ENCODE measurements around the gene FOLR3. TPM values are rescaled to one million over a fixed set of nuclear protein-coding genes. Genes with fewer than 3 reads are reported as not detected.

FOLR3 gene
- total RNA-seq, 1 donor from 2014 or later: 0.52 TPM

DNA sequence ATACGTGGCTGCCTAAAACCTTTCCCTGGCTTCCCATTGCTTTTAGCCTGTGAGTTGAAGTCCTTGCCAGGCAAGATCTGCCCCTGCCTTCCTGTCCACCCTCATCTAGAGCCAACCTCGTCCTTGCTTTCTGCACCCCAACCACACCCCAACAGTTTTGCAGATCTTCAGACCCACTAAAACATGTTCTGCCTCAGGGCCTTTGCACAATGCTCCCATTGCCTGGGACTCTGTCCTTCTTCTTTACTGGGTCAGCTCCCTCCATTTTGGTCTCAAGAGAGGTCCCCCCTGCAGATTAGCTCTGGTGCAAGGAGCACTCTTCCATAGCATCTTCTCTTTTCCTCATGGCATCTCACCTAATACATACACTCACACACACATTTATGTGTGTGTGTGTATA, 14.6 kb upstream of the FOLR3 start:
- H3K9ac ChIP-seq (ENCODE audit: low read depth in 1 of 3, low read length in 3 of 3): no peak overlapping the region
- H3K4me1 ChIP-seq (ENCODE audit: control insufficient read depth in 3 of 3, insufficient read depth in 3 of 3, low read length in 3 of 3): no peaks in the 10 kb centered on the region
- no peaks in the 10 kb centered on the region for H3K9me3 ChIP-seq (ENCODE audit: control insufficient read depth in 3 of 3, low read length in 3 of 3)
- no peak overlapping the region for H3K4me3 ChIP-seq (ENCODE audit: low read length in 3 of 3)
- H3K27me3 ChIP-seq (ENCODE audit: control insufficient read depth in 3 of 3, insufficient read depth in 3 of 3, low read length in 3 of 3): peaks cover 0 to 6% (median 0%) of the 10 kb centered on the region in 3 donors
- H3K36me3 ChIP-seq (ENCODE audit: control insufficient read depth in 3 of 3, insufficient read depth in 3 of 3, low read length in 3 of 3): no peaks in the 10 kb centered on the region
- H3K27ac ChIP-seq (ENCODE audit: low read depth, low read length): no peak overlapping the region

DNA sequence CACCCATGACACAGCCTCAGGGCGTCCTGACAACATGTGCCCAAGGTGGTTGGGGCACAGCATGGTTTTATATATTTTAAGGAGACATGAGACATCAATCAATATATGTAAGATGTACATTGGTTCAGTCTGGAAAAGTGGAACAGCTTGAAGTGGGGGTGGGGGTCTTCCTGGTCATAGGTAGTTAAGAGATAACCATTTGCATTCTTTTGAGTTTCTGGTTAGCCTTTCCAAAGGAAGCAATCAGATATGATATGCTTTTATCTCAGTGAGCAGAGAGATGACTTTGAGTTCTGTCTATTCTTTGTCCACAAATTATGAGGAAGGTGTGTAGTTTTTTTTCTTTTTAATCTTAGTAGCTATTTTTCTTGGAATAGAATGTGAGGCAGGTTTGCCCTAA, 12.9 kb upstream of the FOLR3 start:
- Histone ChIP-seq H3K27ac (ENCODE audit: low read depth, low read length) (no peak overlapping the region), H3K4me3 (ENCODE audit: low read length in 3 of 3) (no peak overlapping the region), H3K36me3 (ENCODE audit: control insufficient read depth in 3 of 3, insufficient read depth in 3 of 3, low read length in 3 of 3) (no peaks in the 10 kb centered on the region), H3K4me1 (ENCODE audit: control insufficient read depth in 3 of 3, insufficient read depth in 3 of 3, low read length in 3 of 3) (no peaks in the 10 kb centered on the region), H3K9ac (ENCODE audit: low read depth in 1 of 3, low read length in 3 of 3) (no peak overlapping the region), H3K9me3 (ENCODE audit: control insufficient read depth in 3 of 3, low read length in 3 of 3) (no peaks in the 10 kb centered on the region), H3K27me3 (ENCODE audit: control insufficient read depth in 3 of 3, insufficient read depth in 3 of 3, low read length in 3 of 3) (peaks cover 0 to 3% (median 0%) of the 10 kb centered on the region in 3 donors)

DNA sequence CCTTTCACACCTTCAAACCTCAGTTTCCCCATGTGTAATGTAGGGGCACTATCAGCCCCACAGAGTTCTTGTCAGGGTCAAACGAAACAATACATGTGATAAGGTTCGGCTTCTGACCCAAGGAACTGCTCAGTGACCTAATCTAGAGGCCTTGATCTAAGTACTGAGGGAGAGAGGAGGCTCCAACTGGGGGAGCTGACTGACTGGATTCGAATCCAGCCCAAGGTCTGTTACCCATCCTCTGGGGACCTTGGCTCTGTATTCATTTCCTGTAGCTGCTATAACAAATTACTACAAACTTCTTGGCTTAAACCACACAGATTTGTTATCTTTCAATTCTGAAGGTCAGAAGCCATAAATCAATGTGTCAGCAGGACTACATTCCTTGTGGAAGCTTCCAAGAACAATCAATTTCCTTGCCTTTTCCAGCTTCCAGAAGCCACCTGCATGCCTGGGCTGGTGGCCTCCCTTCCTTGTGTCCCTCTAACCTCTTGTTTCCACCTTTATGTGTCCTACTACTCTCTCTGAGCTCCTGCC, 12.3 kb upstream of the FOLR3 start:
- no peak overlapping the region for H3K27ac ChIP-seq (ENCODE audit: low read depth, low read length)
- H3K9ac ChIP-seq (ENCODE audit: low read depth in 1 of 3, low read length in 3 of 3): no peak overlapping the region
- no peaks in the 10 kb centered on the region for H3K4me1 ChIP-seq (ENCODE audit: control insufficient read depth in 3 of 3, insufficient read depth in 3 of 3, low read length in 3 of 3)
- no peak overlapping the region for H3K4me3 ChIP-seq (ENCODE audit: low read length in 3 of 3)
- H3K36me3 ChIP-seq (ENCODE audit: control insufficient read depth in 3 of 3, insufficient read depth in 3 of 3, low read length in 3 of 3): no peaks in the 10 kb centered on the region
- peaks cover 0 to 3% (median 0%) of the 10 kb centered on the region in 3 donors for H3K27me3 ChIP-seq (ENCODE audit: control insufficient read depth in 3 of 3, insufficient read depth in 3 of 3, low read length in 3 of 3)
- no peaks in the 10 kb centered on the region for H3K9me3 ChIP-seq (ENCODE audit: control insufficient read depth in 3 of 3, low read length in 3 of 3)

DNA sequence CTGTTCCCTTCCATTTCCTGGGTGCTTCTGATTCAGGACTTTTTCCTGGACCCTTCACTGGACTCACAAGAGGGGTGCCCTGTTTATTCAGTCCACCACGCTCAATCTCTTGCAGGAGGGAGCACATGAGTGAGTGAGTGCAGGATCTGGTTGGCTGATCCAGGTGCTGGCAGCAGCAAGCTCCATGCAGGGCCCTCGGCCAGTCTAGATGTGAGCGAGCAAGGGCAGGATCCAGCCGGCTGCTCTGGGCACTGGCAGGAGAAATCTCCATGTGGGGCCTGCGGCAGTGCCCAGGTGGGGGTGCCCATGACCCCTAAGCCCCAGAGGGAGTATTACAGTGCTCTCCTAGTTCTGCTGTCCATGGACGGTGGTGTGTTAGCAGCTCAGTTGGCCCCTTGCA, 11.5 kb upstream of the FOLR3 start:
- H3K4me3 ChIP-seq (ENCODE audit: low read length in 3 of 3): no peak overlapping the region
- no peaks in the 10 kb centered on the region for H3K36me3 ChIP-seq (ENCODE audit: control insufficient read depth in 3 of 3, insufficient read depth in 3 of 3, low read length in 3 of 3)
- H3K9me3 ChIP-seq (ENCODE audit: control insufficient read depth in 3 of 3, low read length in 3 of 3): no peaks in the 10 kb centered on the region
- peaks cover 0 to 3% (median 0%) of the 10 kb centered on the region in 3 donors for H3K27me3 ChIP-seq (ENCODE audit: control insufficient read depth in 3 of 3, insufficient read depth in 3 of 3, low read length in 3 of 3)
- no peak overlapping the region for H3K27ac ChIP-seq (ENCODE audit: low read depth, low read length)
- H3K4me1 ChIP-seq (ENCODE audit: control insufficient read depth in 3 of 3, insufficient read depth in 3 of 3, low read length in 3 of 3): no peaks in the 10 kb centered on the region
- H3K9ac ChIP-seq (ENCODE audit: low read depth in 1 of 3, low read length in 3 of 3): no peak overlapping the region

DNA sequence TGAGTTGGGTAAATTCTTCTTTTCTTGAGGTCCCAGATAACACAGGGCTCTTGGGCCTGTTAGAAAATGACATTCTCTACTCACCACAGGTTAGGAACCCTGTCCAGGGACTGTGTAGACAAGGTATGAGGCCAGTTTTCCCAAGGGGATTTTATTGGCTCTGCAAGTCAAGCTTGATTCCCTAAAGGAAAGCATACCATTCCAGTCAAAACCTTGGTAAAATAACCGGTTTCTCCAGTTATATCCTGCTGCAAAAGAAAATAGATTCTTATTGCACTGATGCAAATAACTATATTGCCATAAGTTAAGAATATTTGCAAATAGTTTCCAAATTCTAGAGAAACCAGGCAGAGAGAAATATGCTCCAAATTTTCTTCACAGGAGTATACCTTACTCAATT, 9.6 kb upstream of the FOLR3 start:
- no peaks in the 10 kb centered on the region for H3K36me3 ChIP-seq (ENCODE audit: control insufficient read depth in 3 of 3, insufficient read depth in 3 of 3, low read length in 3 of 3)
- H3K9me3 ChIP-seq (ENCODE audit: control insufficient read depth in 3 of 3, low read length in 3 of 3): no peaks in the 10 kb centered on the region
- no peak overlapping the region for H3K4me3 ChIP-seq (ENCODE audit: low read length in 3 of 3)
- H3K9ac ChIP-seq (ENCODE audit: low read depth in 1 of 3, low read length in 3 of 3): no peak overlapping the region
- H3K27ac ChIP-seq (ENCODE audit: low read depth, low read length): no peak overlapping the region
- H3K27me3 ChIP-seq (ENCODE audit: control insufficient read depth in 3 of 3, insufficient read depth in 3 of 3, low read length in 3 of 3): no peaks in the 10 kb centered on the region
- H3K4me1 ChIP-seq (ENCODE audit: control insufficient read depth in 3 of 3, insufficient read depth in 3 of 3, low read length in 3 of 3): no peaks in the 10 kb centered on the region

DNA sequence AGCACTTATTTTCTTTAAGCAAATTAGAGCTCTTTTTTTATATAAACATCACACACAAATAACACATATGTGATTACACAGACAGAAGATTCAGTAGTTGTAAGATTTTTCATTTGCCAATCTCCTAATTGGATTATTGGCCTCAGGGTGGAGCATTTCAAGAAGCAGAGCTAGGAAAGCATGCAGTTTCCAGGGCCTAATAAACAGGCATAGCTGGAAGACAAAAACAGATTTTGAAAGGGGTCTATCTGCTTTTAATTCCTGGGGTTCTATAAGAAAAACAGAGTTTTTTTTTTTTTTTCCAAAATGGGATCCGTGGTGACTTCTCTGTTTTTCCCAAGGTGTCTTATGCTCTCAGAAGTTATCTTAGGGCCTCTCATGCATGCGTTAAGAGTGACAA, 7.6 kb upstream of the FOLR3 start:
- no peak overlapping the region for H3K4me3 ChIP-seq (ENCODE audit: low read length in 3 of 3)
- H3K9ac ChIP-seq (ENCODE audit: low read depth in 1 of 3, low read length in 3 of 3): no peak overlapping the region
- H3K27ac ChIP-seq (ENCODE audit: low read depth, low read length): no peak overlapping the region
- H3K27me3 ChIP-seq (ENCODE audit: control insufficient read depth in 3 of 3, insufficient read depth in 3 of 3, low read length in 3 of 3): no peaks in the 10 kb centered on the region
- no peaks in the 10 kb centered on the region for H3K36me3 ChIP-seq (ENCODE audit: control insufficient read depth in 3 of 3, insufficient read depth in 3 of 3, low read length in 3 of 3)
- H3K9me3 ChIP-seq (ENCODE audit: control insufficient read depth in 3 of 3, low read length in 3 of 3): no peaks in the 10 kb centered on the region
- no peaks in the 10 kb centered on the region for H3K4me1 ChIP-seq (ENCODE audit: control insufficient read depth in 3 of 3, insufficient read depth in 3 of 3, low read length in 3 of 3)

DNA sequence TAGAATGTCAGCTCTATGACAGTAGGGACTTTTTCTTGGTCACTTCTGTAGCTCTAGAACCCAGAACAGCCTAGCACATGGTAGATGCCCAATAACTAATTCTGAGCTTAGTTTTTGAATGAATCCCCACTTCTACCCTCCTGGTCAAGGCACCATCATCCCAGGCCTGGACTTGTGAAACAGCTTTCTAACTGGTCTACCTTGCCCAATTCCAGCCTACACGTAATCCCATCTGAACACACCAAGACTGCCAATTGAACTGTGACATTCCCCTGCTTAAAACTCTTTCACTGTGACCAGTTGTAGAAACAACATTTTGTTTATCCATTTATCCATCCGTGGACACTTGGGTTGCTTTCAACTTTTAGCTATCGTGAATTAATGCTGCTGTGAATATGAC, 6.1 kb upstream of the FOLR3 start:
- no peaks in the 10 kb centered on the region for H3K4me1 ChIP-seq (ENCODE audit: control insufficient read depth in 3 of 3, insufficient read depth in 3 of 3, low read length in 3 of 3)
- no peak overlapping the region for H3K27ac ChIP-seq (ENCODE audit: low read depth, low read length)
- H3K27me3 ChIP-seq (ENCODE audit: control insufficient read depth in 3 of 3, insufficient read depth in 3 of 3, low read length in 3 of 3): no peaks in the 10 kb centered on the region
- no peak overlapping the region for H3K9ac ChIP-seq (ENCODE audit: low read depth in 1 of 3, low read length in 3 of 3)
- H3K4me3 ChIP-seq (ENCODE audit: low read length in 3 of 3): no peak overlapping the region
- H3K36me3 ChIP-seq (ENCODE audit: control insufficient read depth in 3 of 3, insufficient read depth in 3 of 3, low read length in 3 of 3): no peaks in the 10 kb centered on the region
- no peaks in the 10 kb centered on the region for H3K9me3 ChIP-seq (ENCODE audit: control insufficient read depth in 3 of 3, low read length in 3 of 3)

DNA sequence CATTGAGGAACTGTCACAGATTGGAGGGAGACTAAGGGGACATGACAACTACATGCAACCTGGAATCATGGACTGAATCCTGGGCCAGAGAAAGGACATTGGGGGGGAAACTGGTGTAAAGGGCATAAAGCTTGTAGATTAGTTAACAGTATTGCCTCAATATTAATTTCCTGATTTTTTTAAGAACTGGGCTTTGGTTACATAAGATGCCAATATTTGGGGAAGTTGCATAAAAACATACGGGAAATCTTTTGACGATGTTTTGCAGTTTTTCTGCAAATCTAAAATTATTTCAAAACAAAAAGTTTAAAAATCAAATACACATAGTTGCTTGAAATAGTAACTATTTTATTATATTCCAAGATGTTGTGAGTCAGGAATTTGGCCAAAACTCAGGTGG, 2.9 kb upstream of the FOLR3 start:
- Histone ChIP-seq H3K27me3 (ENCODE audit: control insufficient read depth in 3 of 3, insufficient read depth in 3 of 3, low read length in 3 of 3) (no peaks in the 10 kb centered on the region), H3K36me3 (ENCODE audit: control insufficient read depth in 3 of 3, insufficient read depth in 3 of 3, low read length in 3 of 3) (no peaks in the 10 kb centered on the region), H3K4me3 (ENCODE audit: low read length in 3 of 3) (no peak overlapping the region), H3K9me3 (ENCODE audit: control insufficient read depth in 3 of 3, low read length in 3 of 3) (no peaks in the 10 kb centered on the region), H3K27ac (ENCODE audit: low read depth, low read length) (no peak overlapping the region), H3K9ac (ENCODE audit: low read depth in 1 of 3, low read length in 3 of 3) (no peak overlapping the region), H3K4me1 (ENCODE audit: control insufficient read depth in 3 of 3, insufficient read depth in 3 of 3, low read length in 3 of 3) (no peaks in the 10 kb centered on the region)

DNA sequence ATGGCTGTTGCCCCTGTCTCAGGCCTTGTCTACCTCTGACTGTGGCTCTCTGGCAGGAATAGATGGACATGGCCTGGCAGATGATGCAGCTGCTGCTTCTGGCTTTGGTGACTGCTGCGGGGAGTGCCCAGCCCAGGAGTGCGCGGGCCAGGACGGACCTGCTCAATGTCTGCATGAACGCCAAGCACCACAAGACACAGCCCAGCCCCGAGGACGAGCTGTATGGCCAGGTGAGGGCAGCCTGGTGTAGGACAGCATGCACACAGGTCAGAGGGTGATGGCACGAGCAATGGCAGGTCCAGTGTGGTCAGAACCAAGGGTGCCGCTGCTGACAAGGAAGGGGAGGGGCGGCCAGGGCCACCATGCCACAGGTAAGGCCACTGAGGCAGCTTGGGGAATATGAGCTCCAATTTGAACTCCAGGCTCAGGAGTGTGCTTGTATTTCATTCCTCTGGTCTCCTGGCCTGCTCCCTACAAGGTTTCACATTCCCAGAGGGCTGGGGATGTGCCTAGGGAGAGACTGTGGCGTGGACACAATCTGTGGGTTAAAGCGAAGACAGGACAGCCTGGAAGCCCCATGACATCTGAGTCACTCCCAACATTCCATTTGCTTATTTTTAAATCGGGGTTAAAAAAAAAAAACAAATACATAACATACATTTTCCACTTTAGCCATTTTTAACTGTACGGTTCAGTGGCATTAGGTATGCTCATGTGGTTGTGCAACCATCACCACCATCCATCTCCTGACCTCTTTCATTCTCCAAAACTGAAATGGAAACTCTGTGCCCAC, 562 bp downstream of the FOLR3 start:
- Histone ChIP-seq H3K4me3 (ENCODE audit: low read length in 3 of 3) (no peak overlapping the region), H3K4me1 (ENCODE audit: control insufficient read depth in 3 of 3, insufficient read depth in 3 of 3, low read length in 3 of 3) (no peaks in the 10 kb centered on the region), H3K9ac (ENCODE audit: low read depth in 1 of 3, low read length in 3 of 3) (no peak overlapping the region), H3K9me3 (ENCODE audit: control insufficient read depth in 3 of 3, low read length in 3 of 3) (no peaks in the 10 kb centered on the region), H3K36me3 (ENCODE audit: control insufficient read depth in 3 of 3, insufficient read depth in 3 of 3, low read length in 3 of 3) (no peaks in the 10 kb centered on the region), H3K27me3 (ENCODE audit: control insufficient read depth in 3 of 3, insufficient read depth in 3 of 3, low read length in 3 of 3) (no peaks in the 10 kb centered on the region), H3K27ac (ENCODE audit: low read depth, low read length) (no peak overlapping the region)

DNA sequence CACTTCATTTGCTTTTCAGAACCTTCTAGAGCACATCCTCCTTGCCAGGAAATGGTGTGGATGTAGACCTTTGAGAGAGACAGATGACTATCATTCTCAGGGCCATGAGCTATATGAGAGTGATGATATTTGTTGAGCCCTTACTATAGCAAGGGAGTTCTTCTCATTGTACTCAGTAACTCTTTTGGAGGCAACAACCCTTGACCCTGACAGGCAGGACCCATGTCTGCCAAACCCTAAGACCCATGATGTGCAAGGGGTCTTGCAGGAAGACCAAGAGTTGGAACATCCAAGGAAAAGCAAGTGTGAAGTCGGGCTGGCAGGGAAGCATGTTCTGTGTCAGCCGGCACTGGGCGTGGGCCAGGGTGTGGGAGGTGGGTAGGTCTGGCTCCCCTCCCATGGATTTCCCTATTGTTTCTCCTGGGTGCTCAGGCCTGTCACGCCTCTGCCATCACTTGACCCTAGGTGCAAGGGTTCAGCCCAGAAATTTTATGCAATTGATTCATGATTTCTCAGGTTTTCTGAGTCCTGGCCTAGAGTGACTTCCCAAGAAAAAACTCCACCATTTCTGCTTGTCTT, 1.2 kb downstream of the FOLR3 start:
- no peaks in the 10 kb centered on the region for H3K4me1 ChIP-seq (ENCODE audit: control insufficient read depth in 3 of 3, insufficient read depth in 3 of 3, low read length in 3 of 3)
- H3K9me3 ChIP-seq (ENCODE audit: control insufficient read depth in 3 of 3, low read length in 3 of 3): no peaks in the 10 kb centered on the region
- H3K36me3 ChIP-seq (ENCODE audit: control insufficient read depth in 3 of 3, insufficient read depth in 3 of 3, low read length in 3 of 3): no peaks in the 10 kb centered on the region
- no peak overlapping the region for H3K4me3 ChIP-seq (ENCODE audit: low read length in 3 of 3)
- no peak overlapping the region for H3K9ac ChIP-seq (ENCODE audit: low read depth in 1 of 3, low read length in 3 of 3)
- no peak overlapping the region for H3K27ac ChIP-seq (ENCODE audit: low read depth, low read length)
- H3K27me3 ChIP-seq (ENCODE audit: control insufficient read depth in 3 of 3, insufficient read depth in 3 of 3, low read length in 3 of 3): no peaks in the 10 kb centered on the region

Measured in skeletal muscle tissue (tissue), 4 donors.